ENCODE measurements around the gene WNT11. TPM values are rescaled to one million over a fixed set of nuclear protein-coding genes. Genes with fewer than 3 reads are reported as not detected.

The WNT11 gene
- total RNA-seq, 1 donor = 0.36 TPM

DNA sequence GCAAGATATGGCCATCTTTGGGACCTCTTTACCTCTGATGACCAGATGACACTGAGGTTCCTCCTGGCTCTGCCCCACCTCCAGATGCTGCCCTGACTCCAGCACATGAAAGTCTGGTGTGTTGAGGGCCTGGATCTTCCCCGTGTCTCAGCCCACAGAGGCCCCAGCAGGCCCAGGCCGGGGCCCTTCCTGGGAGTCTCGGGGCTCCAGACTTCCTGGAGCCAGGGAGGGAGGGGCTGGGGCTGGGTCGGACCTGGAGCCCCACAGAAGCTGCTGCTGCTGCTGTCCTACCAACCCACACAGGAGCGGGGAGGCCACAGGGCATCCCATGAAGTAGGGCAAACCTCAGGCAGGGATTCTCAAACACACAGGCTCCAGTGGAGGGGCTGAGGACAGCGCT, 32.2 kb upstream of the WNT11 start:
- DNase-seq (ENCODE audit: insufficient read length, low spot score, missing footprints) = no peak
- Histone ChIP-seq H3K79me2 (ENCODE audit: insufficient read depth, low read length) (no peaks in the 10 kb centered on the region), H3K4me1 (ENCODE audit: insufficient read depth, low read length) (peaks cover 11% of the 10 kb centered on the region), H3K27ac (ENCODE audit: low read depth, low read length) (no peak overlapping the region), H3K4me3 (ENCODE audit: insufficient read depth, low read length) (no peak overlapping the region), H3K27me3 (ENCODE audit: insufficient read depth, low read length) (peaks cover 6% of the 10 kb centered on the region), H2AFZ (ENCODE audit: low read length) (no peak overlapping the region), H3K36me3 (ENCODE audit: insufficient read depth, low read length) (no peaks in the 10 kb centered on the region), H4K20me1 (ENCODE audit: insufficient read depth, low read length) (no peaks in the 10 kb centered on the region), H3K9me3 (ENCODE audit: low read depth, low read length) (no peaks in the 10 kb centered on the region), H3K4me2 (ENCODE audit: insufficient read depth, low read length) (no peak overlapping the region)
- TF ChIP-seq, protein P1, sequence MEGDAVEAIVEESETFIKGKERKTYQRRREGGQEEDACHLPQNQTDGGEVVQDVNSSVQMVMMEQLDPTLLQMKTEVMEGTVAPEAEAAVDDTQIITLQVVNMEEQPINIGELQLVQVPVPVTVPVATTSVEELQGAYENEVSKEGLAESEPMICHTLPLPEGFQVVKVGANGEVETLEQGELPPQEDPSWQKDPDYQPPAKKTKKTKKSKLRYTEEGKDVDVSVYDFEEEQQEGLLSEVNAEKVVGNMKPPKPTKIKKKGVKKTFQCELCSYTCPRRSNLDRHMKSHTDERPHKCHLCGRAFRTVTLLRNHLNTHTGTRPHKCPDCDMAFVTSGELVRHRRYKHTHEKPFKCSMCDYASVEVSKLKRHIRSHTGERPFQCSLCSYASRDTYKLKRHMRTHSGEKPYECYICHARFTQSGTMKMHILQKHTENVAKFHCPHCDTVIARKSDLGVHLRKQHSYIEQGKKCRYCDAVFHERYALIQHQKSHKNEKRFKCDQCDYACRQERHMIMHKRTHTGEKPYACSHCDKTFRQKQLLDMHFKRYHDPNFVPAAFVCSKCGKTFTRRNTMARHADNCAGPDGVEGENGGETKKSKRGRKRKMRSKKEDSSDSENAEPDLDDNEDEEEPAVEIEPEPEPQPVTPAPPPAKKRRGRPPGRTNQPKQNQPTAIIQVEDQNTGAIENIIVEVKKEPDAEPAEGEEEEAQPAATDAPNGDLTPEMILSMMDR (IDR thresholded peaks at IDR 0.05; ENCODE audit: extremely low read depth, low read depth, low read length) = no peak

DNA sequence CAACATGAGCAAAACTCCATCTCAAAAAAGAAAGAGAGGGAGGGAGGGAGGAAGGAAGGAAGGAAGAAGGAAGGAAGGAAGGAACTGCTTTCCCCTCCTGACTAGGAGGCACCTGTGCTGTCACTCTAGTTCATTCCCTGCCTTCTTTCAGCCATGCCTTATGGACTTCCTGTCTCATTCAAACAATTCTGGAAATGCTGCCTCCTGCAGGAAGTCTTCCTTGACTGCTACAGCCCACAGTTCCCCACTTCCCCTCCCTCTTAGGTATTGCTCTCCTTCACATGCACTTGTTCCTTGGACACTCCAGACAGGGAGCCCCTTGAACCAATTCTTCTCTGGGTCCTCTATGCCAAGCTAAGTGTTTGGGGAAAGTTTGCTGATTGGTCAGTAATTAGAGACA, 31.6 kb upstream of the WNT11 start:
- Histone ChIP-seq H2AFZ (ENCODE audit: low read length) (no peak overlapping the region), H3K79me2 (ENCODE audit: insufficient read depth, low read length) (no peaks in the 10 kb centered on the region), H4K20me1 (ENCODE audit: insufficient read depth, low read length) (no peaks in the 10 kb centered on the region), H3K27ac (ENCODE audit: low read depth, low read length) (no peak overlapping the region), H3K9me3 (ENCODE audit: low read depth, low read length) (no peaks in the 10 kb centered on the region), H3K4me1 (ENCODE audit: insufficient read depth, low read length) (peaks cover 11% of the 10 kb centered on the region), H3K36me3 (ENCODE audit: insufficient read depth, low read length) (no peaks in the 10 kb centered on the region), H3K4me3 (ENCODE audit: insufficient read depth, low read length) (no peak overlapping the region), H3K4me2 (ENCODE audit: insufficient read depth, low read length) (no peak overlapping the region), H3K27me3 (ENCODE audit: insufficient read depth, low read length) (peaks cover 5% of the 10 kb centered on the region)
- DNase-seq (ENCODE audit: insufficient read length, low spot score, missing footprints) = peak; percentile 81
- TF ChIP-seq, protein P1 (IDR thresholded peaks at IDR 0.05; ENCODE audit: extremely low read depth, low read depth, low read length) = peak; percentile 9

DNA sequence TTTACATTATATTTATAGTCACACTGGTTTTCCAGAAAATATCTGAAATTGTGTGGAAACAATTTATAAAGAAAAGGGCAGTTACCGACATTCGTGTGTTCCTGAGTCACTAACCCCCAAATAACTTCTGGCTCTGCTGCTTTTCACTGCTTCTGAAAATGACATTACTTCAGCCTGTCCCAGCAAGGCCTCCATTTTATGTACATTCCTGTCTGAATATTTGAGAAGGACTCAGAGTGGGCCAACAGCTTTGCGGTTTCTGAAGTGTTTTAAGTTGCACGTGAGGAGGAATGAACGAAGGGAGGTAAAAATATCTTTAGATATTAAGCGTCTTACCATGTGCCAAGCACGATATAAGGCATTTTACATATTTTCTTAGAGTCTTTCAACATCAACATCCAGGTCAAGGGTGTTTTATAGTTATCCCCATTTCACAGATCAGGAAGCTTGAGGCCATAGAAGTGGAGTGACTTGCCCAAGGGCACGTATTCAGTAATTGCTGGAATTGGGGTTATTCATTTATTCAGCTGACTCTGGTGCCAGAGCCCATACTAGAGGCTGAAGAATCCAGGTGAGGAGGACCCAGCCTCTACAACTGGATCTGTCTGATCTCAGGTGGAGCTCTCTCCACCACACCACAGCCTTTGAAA, 30.8 kb upstream of the WNT11 start:
- DNase-seq (ENCODE audit: insufficient read length, low spot score, missing footprints) = no peak

More for the DNA sequence above, 30.8 kb upstream of the WNT11 start:
- Histone ChIP-seq H3K9me3 (ENCODE audit: low read depth, low read length) (no peaks in the 10 kb centered on the region), H3K4me2 (ENCODE audit: insufficient read depth, low read length) (no peak overlapping the region), H3K79me2 (ENCODE audit: insufficient read depth, low read length) (no peaks in the 10 kb centered on the region), H3K27ac (ENCODE audit: low read depth, low read length) (no peak overlapping the region), H3K4me1 (ENCODE audit: insufficient read depth, low read length) (peaks cover 11% of the 10 kb centered on the region), H2AFZ (ENCODE audit: low read length) (no peak overlapping the region), H4K20me1 (ENCODE audit: insufficient read depth, low read length) (no peaks in the 10 kb centered on the region), H3K27me3 (ENCODE audit: insufficient read depth, low read length) (no peaks in the 10 kb centered on the region), H3K4me3 (ENCODE audit: insufficient read depth, low read length) (no peak overlapping the region), H3K36me3 (ENCODE audit: insufficient read depth, low read length) (no peaks in the 10 kb centered on the region)
- TF ChIP-seq, protein P1 (IDR thresholded peaks at IDR 0.05; ENCODE audit: extremely low read depth, low read depth, low read length) = no peak

All from osteoblast (primary cell).